ENCODE data around the gene REXO5. TPM values are rescaled to one million over a fixed set of nuclear protein-coding genes. Genes with fewer than 3 reads are reported as not detected.

Gene REXO5
- total RNA-seq, 4 donors from 2014 or later: 3.5 to 9.1 (median 3.9) TPM

- TF ChIP-seq CTCF (IDR thresholded peaks at IDR 0.05) (no peak), POLR2AphosphoS5 (IDR thresholded peaks at IDR 0.05) (no peak), POLR2A (IDR thresholded peaks at IDR 0.05) (no peak)
- DNase-seq (ENCODE audit: low spot score in 2 of 2): no peak
These were observed 65.9 kb downstream of the REXO5 start for GRCh38 chr16:20871941-20872815.

GRCh38 chr16:20873331-20873730 lies 67.0 kb downstream of the REXO5 start:
- H3K4me1 ChIP-seq: peaks cover 69% of the 10 kb centered on the region

More at GRCh38 chr16:20871941-20872815, 65.9 kb downstream of the REXO5 start:
- peaks cover 73% of the 10 kb centered on the region for H3K4me1 ChIP-seq
- H3K9me3 ChIP-seq: no peaks in the 10 kb centered on the region
- no peaks in the 10 kb centered on the region for H3K27me3 ChIP-seq
- no peak overlapping the region for H3K27ac ChIP-seq
- no peaks in the 10 kb centered on the region for H3K36me3 ChIP-seq
- H3K4me3 ChIP-seq: no peak overlapping the region
- WGBS: 86% methylated on average over 9 of the region's 9 CpGs

GRCh38 chr16:20874088-20874581 lies 67.8 kb downstream of the REXO5 start:
- no peak for DNase-seq (ENCODE audit: low spot score in 2 of 2)
- no peaks in the 10 kb centered on the region for H3K36me3 ChIP-seq
- TF ChIP-seq POLR2A (IDR thresholded peaks at IDR 0.05): no peak
- no peak for TF ChIP-seq CTCF (IDR thresholded peaks at IDR 0.05)
- no peak for TF ChIP-seq EP300 (IDR thresholded peaks at IDR 0.05)
- no peak for TF ChIP-seq POLR2AphosphoS5 (IDR thresholded peaks at IDR 0.05)
- no peaks in the 10 kb centered on the region for H3K27me3 ChIP-seq
- no peaks in the 10 kb centered on the region for H3K9me3 ChIP-seq
- peaks cover 69% of the 10 kb centered on the region for H3K4me1 ChIP-seq
- no peak overlapping the region for H3K4me3 ChIP-seq
- 53% methylated on average over 4 of the region's 4 CpGs for WGBS
- peak overlapping the region; percentile 7 for H3K27ac ChIP-seq

More at GRCh38 chr16:20873331-20873730, 67.0 kb downstream of the REXO5 start:
- Histone ChIP-seq H3K27me3 (no peaks in the 10 kb centered on the region), H3K9me3 (no peaks in the 10 kb centered on the region), H3K36me3 (no peaks in the 10 kb centered on the region), H3K27ac (no peak overlapping the region), H3K4me3 (no peak overlapping the region)
- 95% methylated on average over 3 of the region's 3 CpGs for WGBS
- no peak for TF ChIP-seq EP300 (IDR thresholded peaks at IDR 0.05)
- no peak for TF ChIP-seq POLR2AphosphoS5 (IDR thresholded peaks at IDR 0.05)
- no peak for TF ChIP-seq CTCF (IDR thresholded peaks at IDR 0.05)
- no peak for TF ChIP-seq POLR2A (IDR thresholded peaks at IDR 0.05)
- DNase-seq (ENCODE audit: low spot score in 2 of 2): no peak

GRCh38 chr16:20875355-20875650 lies 69.0 kb downstream of the REXO5 start:
- H3K4me1 ChIP-seq: peaks cover 68% of the 10 kb centered on the region
- H3K9me3 ChIP-seq: no peaks in the 10 kb centered on the region
- no peaks in the 10 kb centered on the region for H3K36me3 ChIP-seq
- DNase-seq (ENCODE audit: low spot score in 2 of 2): no peak
- H3K27ac ChIP-seq: no peak overlapping the region
- TF ChIP-seq POLR2AphosphoS5 (IDR thresholded peaks at IDR 0.05) (no peak), EP300 (IDR thresholded peaks at IDR 0.05) (no peak), CTCF (IDR thresholded peaks at IDR 0.05) (no peak), POLR2A (IDR thresholded peaks at IDR 0.05) (no peak)
- H3K27me3 ChIP-seq: no peaks in the 10 kb centered on the region
- 61% methylated on average over 1 of the region's 1 CpG for WGBS
- no peak overlapping the region for H3K4me3 ChIP-seq

GRCh38 chr16:20878682-20879147 lies 72.4 kb downstream of the REXO5 start:
- Histone ChIP-seq H3K36me3 (no peaks in the 10 kb centered on the region), H3K4me3 (no peak overlapping the region), H3K27ac (peak overlapping the region; percentile 60), H3K4me1 (peaks cover 61% of the 10 kb centered on the region), H3K27me3 (no peaks in the 10 kb centered on the region), H3K9me3 (no peaks in the 10 kb centered on the region)
- WGBS: 60% methylated on average over 5 of the region's 5 CpGs
- DNase-seq (ENCODE audit: low spot score in 2 of 2): no peak
- TF ChIP-seq EP300 (IDR thresholded peaks at IDR 0.05) (no peak), POLR2AphosphoS5 (IDR thresholded peaks at IDR 0.05) (no peak), CTCF (IDR thresholded peaks at IDR 0.05) (no peak), POLR2A (IDR thresholded peaks at IDR 0.05) (no peak)
